HEK293 (cell line): ENCODE data around the gene TTC7B.

ENCODE experiments used
- CTCF ChIP-seq: fragments of 450-650 bp; formaldehyde crosslinking; IDR thresholded peaks from 2 replicates; pipeline ENCODE4 v1.5.1; 2016; ENCODE audit warnings: missing biosample characterization, missing genetic modification characterization
- MYNN ChIP-seq: fragments of 450-650 bp; formaldehyde crosslinking; IDR thresholded peaks from 2 replicates; pipeline ENCODE4 v1.5.1; 2016; ENCODE audit warnings: missing biosample characterization, missing genetic modification characterization, borderline replicate concordance
- ZFP37 ChIP-seq: fragments of 450-650 bp; formaldehyde crosslinking; IDR thresholded peaks from 2 replicates; pipeline ENCODE4 v1.5.1; 2016; ENCODE audit warnings: missing biosample characterization, missing genetic modification characterization
- ZNF274 ChIP-seq, 2 experiments: fragments of 200-500 bp in 1 of 2; fragments of 450-650 bp in 1 of 2; sonication (Bioruptor generic) in 1 of 2; formaldehyde crosslinking in 1 of 2; IDR thresholded peaks; 2 replicates each; pipeline versions ENCODE4 v1.5.1 to v1.6.1; 2014 to 2016; ENCODE audit warnings: borderline replicate concordance in 1 of 2, inconsistent platforms in 1 of 2, low read length in 1 of 2, missing biosample characterization in 1 of 2, missing genetic modification characterization in 1 of 2

GRCh38 chr14:90676912-90677311 lies 139.3 kb downstream of the TTC7B start:
- TF ChIP-seq CTCF (tag by site-specific recombination) (no peak), MYNN (tag by site-specific recombination) (no peak), ZFP37 (tag by site-specific recombination) (no peak), ZNF274 (IDR thresholded peaks at IDR 0.05; ENCODE audit: low read length) (no peak), ZNF274 (tag by site-specific recombination; IDR thresholded peaks at IDR 0.05; ENCODE audit: borderline replicate concordance) (no peak)
